C4-2B (cell line): ENCODE measurements around the gene ZDHHC17.

ENCODE experiments used
- ZFX ChIP-seq: fragments of 450-650 bp; IDR thresholded peaks from 2 replicates; pipeline ENCODE4 v1.6.1; 2017
- TF ChIP-seq, protein P1 (sequence below): fragments of 450-650 bp; conservative IDR thresholded peaks from 2 replicates; pipeline ENCODE4 v1.5.1; 2017; ENCODE audit warnings: mild to moderate bottlenecking

DNA sequence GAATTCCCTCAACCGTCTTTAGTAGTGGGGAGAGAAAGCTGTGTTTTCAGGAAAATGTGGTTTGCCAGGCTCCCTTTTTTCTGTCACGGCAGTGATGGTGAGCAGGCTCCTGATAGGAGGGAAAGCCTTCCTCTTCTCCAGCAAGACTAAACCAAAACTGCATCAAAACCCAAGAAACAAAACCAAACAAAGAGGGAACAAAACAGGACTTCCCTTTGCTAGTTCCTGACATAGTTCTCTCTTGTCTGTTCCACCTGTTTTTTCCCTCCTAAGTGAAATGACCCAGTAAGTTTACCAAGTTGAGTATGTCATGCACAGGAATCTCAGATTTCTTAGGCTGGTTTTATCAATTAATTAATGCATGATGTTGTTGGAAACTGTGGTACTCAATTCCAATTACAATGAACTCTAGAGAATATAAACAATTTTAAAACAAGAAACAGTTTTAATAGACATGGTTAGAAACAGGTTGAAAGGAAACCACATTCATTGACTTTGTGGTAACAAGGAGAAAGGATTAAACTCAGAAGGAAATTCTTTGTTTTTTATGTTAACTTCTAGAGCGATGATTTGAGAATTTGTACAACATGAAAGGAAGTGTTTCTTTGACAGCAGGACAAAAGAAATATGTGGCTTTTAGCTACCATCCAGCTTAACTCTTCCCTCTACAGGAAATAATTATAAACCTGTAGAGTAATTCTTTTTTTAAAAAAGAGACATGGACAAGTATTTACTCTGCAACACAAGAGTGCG lies 137.9 kb downstream of the ZDHHC17 start:
- TF ChIP-seq, protein P1, sequence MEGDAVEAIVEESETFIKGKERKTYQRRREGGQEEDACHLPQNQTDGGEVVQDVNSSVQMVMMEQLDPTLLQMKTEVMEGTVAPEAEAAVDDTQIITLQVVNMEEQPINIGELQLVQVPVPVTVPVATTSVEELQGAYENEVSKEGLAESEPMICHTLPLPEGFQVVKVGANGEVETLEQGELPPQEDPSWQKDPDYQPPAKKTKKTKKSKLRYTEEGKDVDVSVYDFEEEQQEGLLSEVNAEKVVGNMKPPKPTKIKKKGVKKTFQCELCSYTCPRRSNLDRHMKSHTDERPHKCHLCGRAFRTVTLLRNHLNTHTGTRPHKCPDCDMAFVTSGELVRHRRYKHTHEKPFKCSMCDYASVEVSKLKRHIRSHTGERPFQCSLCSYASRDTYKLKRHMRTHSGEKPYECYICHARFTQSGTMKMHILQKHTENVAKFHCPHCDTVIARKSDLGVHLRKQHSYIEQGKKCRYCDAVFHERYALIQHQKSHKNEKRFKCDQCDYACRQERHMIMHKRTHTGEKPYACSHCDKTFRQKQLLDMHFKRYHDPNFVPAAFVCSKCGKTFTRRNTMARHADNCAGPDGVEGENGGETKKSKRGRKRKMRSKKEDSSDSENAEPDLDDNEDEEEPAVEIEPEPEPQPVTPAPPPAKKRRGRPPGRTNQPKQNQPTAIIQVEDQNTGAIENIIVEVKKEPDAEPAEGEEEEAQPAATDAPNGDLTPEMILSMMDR, result no peak
- TF ChIP-seq ZFX, result no peak
